GM23338 (cell line): ENCODE data around the gene MLANA. TPM values are rescaled to one million over a fixed set of nuclear protein-coding genes. Genes with fewer than 3 reads are reported as not detected.

Experiments
- ATAC-seq: fragments of 200-7000 bp; cut with Tn5 transposase; 3 replicates; pipeline ENCODE4 v1.9.1; 2020
- DNase-seq: peaks from one replicate; pipeline ENCODE4 v3.0.0-alpha.2; 2015; ENCODE audit warnings: low spot score
- H2AFZ ChIP-seq: fragments of 200-600 bp; sonication (generic); 2 replicates; pipeline ENCODE4 v1.8.0; 2016; ENCODE audit warnings: antibody characterized with exemption, mild to moderate bottlenecking, moderate library complexity
- H3F3A ChIP-seq: fragments of 200-600 bp; sonication (generic); replicated peaks from 2 replicates; pipeline ENCODE4 v1.8.0; 2017; ENCODE audit warnings: antibody characterized with exemption, mixed run types, low read depth
- H3K27ac ChIP-seq: fragments of 200-600 bp; sonication (generic); 2 replicates; pipeline ENCODE4 v1.6.1; 2016; ENCODE audit warnings: low read depth
- H3K27me3 ChIP-seq: fragments of 200-600 bp; sonication (generic); 2 replicates; pipeline ENCODE4 v1.8.0; 2016; ENCODE audit warnings: mild to moderate bottlenecking, mixed run types, moderate library complexity; ENCODE audit not compliant: insufficient read depth
- H3K36me3 ChIP-seq: fragments of 200-600 bp; sonication (generic); 2 replicates; pipeline ENCODE4 v1.8.0; 2016; ENCODE audit warnings: mild to moderate bottlenecking; ENCODE audit not compliant: insufficient read depth
- H3K4me1 ChIP-seq: fragments of 200-600 bp; sonication (generic); 2 replicates; pipeline ENCODE4 v1.8.0; 2016; ENCODE audit warnings: mild to moderate bottlenecking, moderate library complexity; ENCODE audit not compliant: insufficient read depth
- H3K4me2 ChIP-seq: fragments of 200-600 bp; sonication (generic); 2 replicates; pipeline ENCODE4 v1.7.1; 2017; ENCODE audit warnings: mixed run types
- H3K4me3 ChIP-seq: fragments of 200-600 bp; sonication (generic); 2 replicates; pipeline ENCODE4 v1.6.1; 2016; ENCODE audit warnings: mixed run types
- H3K79me2 ChIP-seq: fragments of 200-600 bp; sonication (generic); replicated peaks from 2 replicates; pipeline ENCODE4 v1.8.0; 2017; ENCODE audit warnings: mild to moderate bottlenecking; ENCODE audit not compliant: insufficient read depth
- H3K9me2 ChIP-seq: fragments of 200-600 bp; sonication (generic); 2 replicates; pipeline ENCODE4 v1.8.0; 2017; ENCODE audit not compliant: insufficient read depth
- H4K20me1 ChIP-seq: fragments of 200-600 bp; sonication (generic); replicated peaks from 2 replicates; pipeline ENCODE4 v1.8.0; 2017; ENCODE audit warnings: mild to moderate bottlenecking; ENCODE audit not compliant: insufficient read depth
- H3K27ac Mint-ChIP-seq: 2 replicates; pipeline ENCODE4 v1.8.0; 2020; ENCODE audit warnings: inconsistent platforms, mild to moderate bottlenecking, moderate library complexity, mixed read lengths
- H3K27me3 Mint-ChIP-seq: 3 replicates; pipeline ENCODE4 v1.8.0; 2022; ENCODE audit warnings: low read depth, mild to moderate bottlenecking, moderate library complexity, mixed read lengths, inconsistent platforms; ENCODE audit not compliant: insufficient read depth, poor library complexity
- H3K36me3 Mint-ChIP-seq: 3 replicates; pipeline ENCODE4 v1.8.0; 2021; ENCODE audit warnings: low read depth, mild to moderate bottlenecking, inconsistent platforms, moderate library complexity, mixed read lengths
- H3K4me1 Mint-ChIP-seq: 3 replicates; pipeline ENCODE4 v1.8.0; 2020; ENCODE audit warnings: mild to moderate bottlenecking, inconsistent platforms, mixed read lengths
- H3K4me3 Mint-ChIP-seq: 3 replicates; pipeline ENCODE4 v1.8.0; 2021; ENCODE audit warnings: moderate library complexity, mild to moderate bottlenecking, inconsistent platforms, mixed read lengths
- H3K9me3 Mint-ChIP-seq: 3 replicates; pipeline ENCODE4 v1.8.0; 2020; ENCODE audit warnings: moderate library complexity, mild to moderate bottlenecking, inconsistent platforms, mixed read lengths
- CREB1 ChIP-seq: fragments of 250-450 bp; sonication (Bioruptor Pico); IDR thresholded peaks from 2 replicates; pipeline ENCODE4 v1.5.0; 2020; ENCODE audit warnings: low read depth, mild to moderate bottlenecking, moderate library complexity
- CTCF ChIP-seq, 2 experiments: fragments of 200-600 bp in 1 of 2; sonication (generic) in 1 of 2; conservative IDR thresholded peaks; 2 replicates each; pipeline versions ENCODE4 v1.5.1 to v1.6.1; 2016 to 2017; ENCODE audit warnings: antibody characterized with exemption in 2 of 2, low read depth in 2 of 2, mild to moderate bottlenecking in 2 of 2, moderate library complexity in 1 of 2
- ETS1 ChIP-seq: IDR thresholded peaks from 2 replicates; pipeline ENCODE4 v1.6.1; 2016; ENCODE audit warnings: antibody characterized with exemption
- EZH2phosphoT487 ChIP-seq: fragments of 200-600 bp; sonication (generic); IDR thresholded peaks from one replicate; pipeline ENCODE4 v1.8.1; 2018; ENCODE audit warnings: antibody characterized with exemption; ENCODE audit not compliant: unreplicated experiment
- JUNB ChIP-seq: IDR thresholded peaks from one replicate; pipeline ENCODE4 v1.6.1; 2016; ENCODE audit warnings: antibody characterized with exemption; ENCODE audit not compliant: unreplicated experiment
- NANOG ChIP-seq: IDR thresholded peaks from 2 replicates; pipeline ENCODE4 v1.6.1; 2016; ENCODE audit warnings: antibody characterized with exemption, borderline replicate concordance
- POLR2AphosphoS5 ChIP-seq: IDR thresholded peaks from 2 replicates; pipeline ENCODE4 v1.6.1; 2016; ENCODE audit warnings: antibody characterized with exemption, low read depth
- REST ChIP-seq: IDR thresholded peaks from one replicate; pipeline ENCODE4 v1.6.1; 2018; ENCODE audit warnings: antibody characterized with exemption; ENCODE audit not compliant: unreplicated experiment
- STAT1 ChIP-seq: IDR thresholded peaks from one replicate; pipeline ENCODE4 v1.6.1; 2016; ENCODE audit warnings: antibody characterized with exemption; ENCODE audit not compliant: unreplicated experiment
- ZNF331 ChIP-seq: fragments of 250-450 bp; sonication (Bioruptor Pico); IDR thresholded peaks from 2 replicates; pipeline ENCODE4 v1.5.0; 2020; ENCODE audit warnings: low read depth, mild to moderate bottlenecking, moderate library complexity
- ZNF462 ChIP-seq: fragments of 250-450 bp; sonication (Bioruptor Pico); IDR thresholded peaks from 2 replicates; pipeline ENCODE4 v1.5.0; 2020; ENCODE audit warnings: mild to moderate bottlenecking, moderate library complexity
- polyA plus RNA-seq: library from polyadenylated mRNA; unstranded; fragments of >200 nt; fragmentation: Nextera tagmentation; extraction: Ambion mirVana; gene quantifications from 2 replicates; pipeline ENCODE4 v1.2.1, GENCODE V29; 2016
- total RNA-seq: library from RNA; depleted of rRNA; stranded (reverse); fragments of >200 nt; shearing (Covaris generic); gene quantifications from 2 replicates; pipeline ENCODE4 v1.2.3, GENCODE V29; 2014

Gene MLANA
- total and polyA plus RNA-seq, 2 experiments from 2014 or later, result not detected

- Histone ChIP-seq H4K20me1 (no peaks in the 10 kb centered on the region), H3K4me3 (no peak overlapping the region), H3K79me2 (no peaks in the 10 kb centered on the region), H3K4me2 (no peak overlapping the region), H2AFZ (no peak overlapping the region), H3K27me3 (no peaks in the 10 kb centered on the region), H3K27ac (no peak overlapping the region), H3K4me1 (peaks cover 8% of the 10 kb centered on the region; the same call in 1 of the 2 replicates), H3K36me3 (no peaks in the 10 kb centered on the region), H3K9me2 (no peaks in the 10 kb centered on the region), H3F3A (no peaks in the 10 kb centered on the region)
- Mint-ChIP-seq H3K27ac (no peak overlapping the region), H3K9me3 (no peaks in the 10 kb centered on the region), H3K27me3 (peaks cover 1% of the 10 kb centered on the region), H3K4me3 (no peak overlapping the region), H3K4me1 (peaks cover 5% of the 10 kb centered on the region; the same call in 2 of the 3 replicates), H3K36me3 (no peaks in the 10 kb centered on the region)
- TF ChIP-seq STAT1 (no peak), ZNF331 (CRISPR knock-in tag) (no peak), ZNF462 (CRISPR knock-in tag) (no peak), CREB1 (CRISPR knock-in tag) (no peak), CTCF (conservative IDR thresholded peaks at IDR 0.05; ENCODE audit: low read depth in 2 of 2) (no peak), JUNB (no peak), ETS1 (no peak), NANOG (no peak), REST (no peak), EZH2phosphoT487 (no peak), POLR2AphosphoS5 (no peak)
- DNase-seq, result no peak
- ATAC-seq, result no peak
Observed at GRCh38 chr9:5866272-5866671, 24.4 kb upstream of the MLANA start.
